ENCODE data around the gene DCUN1D4.

GRCh38 chr4:51895158-51895557, 52.2 kb downstream of the DCUN1D4 start:
- TF ChIP-seq CTCF (IDR thresholded peaks at IDR 0.05) (no peak), POLR2A (IDR thresholded peaks at IDR 0.05) (no peak)
